Naive thymus-derived CD8-positive, alpha-beta T cell (primary cell): Measurements from ENCODE around the gene DPH2. TPM values are rescaled to one million over a fixed set of nuclear protein-coding genes. Genes with fewer than 3 reads are reported as not detected.

Experiments
- ATAC-seq, 2 donors: fragments of 150-1000 bp; cut with Tn5 transposase in 1 of 2; sonication (Bioruptor Pico), chemical (Tn5 transposase) in 1 of 2; 1 replicate in 1 of 2; 2 replicates in 1 of 2; pipeline ENCODE4 v1.10.0; 2021; ENCODE audit warnings: mild to moderate bottlenecking in 2 of 2, moderate library complexity in 2 of 2
- POLR2A ChIA-PET: fragments of 350-600 bp; sonication (Branson Sonifier 250); formaldehyde crosslinking; loops from one replicate; lab custom pipeline; 2021; ENCODE audit warnings: antibody characterized with exemption; lab: Charles Lee
- DNase-seq, 10 donors: peaks; one replicate each; pipeline versions ENCODE4 v3.0.0 to v3.0.0-alpha.2; 2020 to 2022
- H3K27ac Mint-ChIP-seq, 10 donors: one replicate each; pipeline ENCODE4 v1.8.0; 2020 to 2022; ENCODE audit warnings: mild to moderate bottlenecking in 10 of 10, mixed read lengths in 10 of 10, moderate library complexity in 4 of 10, inconsistent platforms in 1 of 10
- H3K27me3 Mint-ChIP-seq, 5 donors: one replicate each; pipeline ENCODE4 v1.8.0; 2021 to 2022; ENCODE audit warnings: mixed read lengths in 5 of 5
- H3K36me3 Mint-ChIP-seq, 3 donors: one replicate each; pipeline ENCODE4 v1.8.0; 2020 to 2022; ENCODE audit warnings: mixed read lengths in 3 of 3, mild to moderate bottlenecking in 2 of 3, inconsistent platforms in 1 of 3
- H3K4me1 Mint-ChIP-seq, 4 donors: one replicate each; pipeline ENCODE4 v1.8.0; 2021 to 2022; ENCODE audit warnings: mixed read lengths in 4 of 4
- H3K4me3 Mint-ChIP-seq, 10 donors: one replicate each; pipeline ENCODE4 v1.8.0; 2020 to 2022; ENCODE audit warnings: mild to moderate bottlenecking in 10 of 10, mixed read lengths in 10 of 10, moderate library complexity in 6 of 10, inconsistent platforms in 1 of 10
- H3K9me3 Mint-ChIP-seq, 9 donors: one replicate each; pipeline ENCODE4 v1.8.0; 2020 to 2022; ENCODE audit warnings: mixed read lengths in 9 of 9, mild to moderate bottlenecking in 3 of 9, inconsistent platforms in 1 of 9, moderate library complexity in 1 of 9
- polyA plus RNA-seq, 3 donors: library from polyadenylated mRNA; unstranded; fragments of 300-500 nt; fragmentation: Illumina TruSeq; gene quantifications; one replicate each; pipeline ENCODE4 v1.2.3, GENCODE V29; 2021
- total RNA-seq, 8 experiments: library from RNA in 2 of 8; stranded (reverse) in 2 of 8; gene quantifications; one replicate each; pipeline ENCODE4 v1.2.3 and lab custom pipeline; 2021 to 2026

DPH2 gene
- total and polyA plus RNA-seq, 5 experiments from 2014 or later, result 30.2 to 40.4 (median 35.7) TPM

DNA sequence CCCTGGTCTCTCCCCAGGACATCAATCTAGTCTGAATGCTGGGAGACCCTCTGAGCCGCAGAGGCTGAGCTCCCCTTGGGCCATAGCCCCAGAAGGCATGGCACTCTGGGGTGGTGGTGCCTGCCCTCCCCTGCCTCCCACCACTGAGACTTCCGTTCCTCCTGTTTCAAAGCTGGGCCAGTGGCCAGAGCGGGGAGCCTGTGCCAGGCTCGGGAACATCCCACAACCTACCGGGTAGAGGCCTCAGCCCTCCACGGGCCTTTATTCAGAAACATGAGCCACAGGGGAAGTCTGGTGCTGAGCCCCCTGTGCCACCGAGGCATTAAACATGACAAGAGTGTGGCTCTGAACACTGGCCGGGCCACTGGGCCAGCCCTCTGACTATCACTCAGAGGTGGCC lies 29.6 kb downstream of the DPH2 start:
- Mint-ChIP-seq H3K4me1 (peaks cover 0 to 4% (median 0%) of the 10 kb centered on the region in 4 donors), H3K27me3 (peaks cover 0 to 2% (median 0%) of the 10 kb centered on the region in 5 donors), H3K36me3 (no peaks in the 10 kb centered on the region), H3K4me3 (no peak overlapping the region), H3K9me3 (no peaks in the 10 kb centered on the region), H3K27ac (no peak overlapping the region)
- POLR2A ChIA-PET, result interaction anchor here (1.2 kb wide), 1 partner anchor 24 kb away, joined by 9 read pairs; the partner anchor contains the start of gene ATP6V0B
- no peak for DNase-seq
- no peak for ATAC-seq

DNA sequence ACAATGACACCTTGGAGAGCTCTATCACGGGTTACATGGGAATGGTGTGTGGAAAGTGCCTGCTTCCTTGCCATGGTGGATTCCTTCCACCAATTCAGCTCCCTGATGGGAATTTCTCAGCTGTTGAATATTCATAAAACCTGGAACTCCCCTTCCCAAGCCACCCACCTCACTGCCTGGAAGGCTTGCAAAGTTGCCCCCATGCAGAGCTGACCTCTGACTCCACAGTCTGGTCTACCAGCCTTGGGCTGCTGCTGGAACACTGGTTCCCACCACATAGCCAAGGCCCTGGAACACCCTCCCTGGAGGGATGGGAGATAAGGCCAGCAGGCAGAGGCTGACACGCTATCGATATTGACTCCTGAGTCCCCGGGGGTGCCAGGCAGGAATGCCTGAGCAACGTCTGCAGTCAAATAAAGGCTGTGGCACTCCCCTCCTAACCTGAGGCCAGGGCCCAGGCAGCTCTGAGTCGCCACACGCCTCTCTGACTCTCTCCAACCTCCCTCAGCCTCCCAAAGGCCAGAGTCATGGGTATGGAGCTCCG lies 30.4 kb downstream of the DPH2 start:
- peaks cover 0 to 2% (median 0%) of the 10 kb centered on the region in 5 donors for H3K27me3 Mint-ChIP-seq
- H3K4me3 Mint-ChIP-seq, result no peak overlapping the region
- peaks cover 0 to 2% (median 0%) of the 10 kb centered on the region in 4 donors for H3K4me1 Mint-ChIP-seq
- no peaks in the 10 kb centered on the region for H3K36me3 Mint-ChIP-seq
- DNase-seq (no peak), ATAC-seq (no peak)
- POLR2A ChIA-PET, result interaction anchor here (1.2 kb wide), 1 partner anchor 25 kb away, joined by 9 read pairs; the partner anchor contains the start of gene ATP6V0B
- no peak overlapping the region for H3K27ac Mint-ChIP-seq
- no peaks in the 10 kb centered on the region for H3K9me3 Mint-ChIP-seq

DNA sequence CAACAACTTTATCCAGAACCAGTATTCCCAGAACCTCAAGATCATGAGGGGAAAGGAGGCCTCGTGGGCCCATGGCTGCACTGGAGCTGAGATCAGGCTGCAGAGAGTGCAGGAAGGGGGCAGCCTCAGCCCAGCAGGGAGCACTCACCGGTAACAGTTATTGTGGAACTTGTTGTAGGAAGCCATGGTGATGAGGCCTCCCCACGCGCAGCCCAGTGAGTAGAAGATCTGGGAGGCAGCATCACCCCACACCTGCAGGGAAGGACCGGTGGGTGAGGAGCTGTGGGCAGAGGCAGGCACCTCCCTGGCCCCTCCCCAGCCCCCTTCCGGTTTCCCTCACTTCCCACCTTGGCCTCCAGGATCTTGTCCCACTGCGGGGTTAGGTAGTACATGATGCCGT lies 32.4 kb downstream of the DPH2 start:
- Mint-ChIP-seq H3K27ac (peak overlapping the region in 1 of 10 donors; percentile 49), H3K36me3 (no peaks in the 10 kb centered on the region), H3K4me1 (peaks cover 0 to 2% (median 0%) of the 10 kb centered on the region in 4 donors), H3K9me3 (no peaks in the 10 kb centered on the region), H3K4me3 (no peak overlapping the region), H3K27me3 (no peaks in the 10 kb centered on the region)
- POLR2A ChIA-PET, result no interaction called here
- ATAC-seq (no peak), DNase-seq (no peak)

GRCh38 chr1:44002606-44003157 lies 32.9 kb downstream of the DPH2 start:
- H3K27ac Mint-ChIP-seq, result no peak overlapping the region

DNA sequence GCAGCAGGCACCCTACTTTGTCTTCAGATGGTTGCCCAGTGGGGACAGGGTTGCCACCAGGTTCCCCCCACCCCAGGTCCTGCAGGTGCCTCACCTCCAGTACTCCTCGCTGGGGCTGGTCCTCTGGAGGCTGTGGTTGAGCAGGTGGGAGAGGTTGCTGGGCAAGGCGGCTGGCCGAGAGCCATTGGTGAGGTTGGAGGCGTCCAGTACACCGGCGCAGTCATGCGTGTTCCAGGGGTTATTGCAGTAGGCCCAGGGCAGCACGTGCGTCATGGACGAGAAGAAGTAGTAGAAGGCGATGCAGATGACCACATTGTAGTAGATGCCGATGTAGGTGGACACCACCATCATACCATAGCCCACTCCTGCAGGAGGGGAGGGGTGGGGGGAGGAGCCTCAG lies 38.4 kb downstream of the DPH2 start:
- DNase-seq, result no peak
- Mint-ChIP-seq H3K27me3 (no peaks in the 10 kb centered on the region), H3K27ac (peak overlapping the region in 1 of 10 donors; percentile 23), H3K4me1 (peaks cover 3 to 13% (median 8%) of the 10 kb centered on the region in 4 donors), H3K9me3 (no peaks in the 10 kb centered on the region), H3K4me3 (no peak overlapping the region), H3K36me3 (no peaks in the 10 kb centered on the region)
- no peak for ATAC-seq
- POLR2A ChIA-PET, result no interaction called here

More at GRCh38 chr1:44002606-44003157, 32.9 kb downstream of the DPH2 start:
- peaks cover 0 to 2% (median 0%) of the 10 kb centered on the region in 4 donors for H3K4me1 Mint-ChIP-seq
- H3K4me3 Mint-ChIP-seq, result no peak overlapping the region
- POLR2A ChIA-PET, result no interaction called here
- ATAC-seq, result no peak
- H3K27me3 Mint-ChIP-seq, result no peaks in the 10 kb centered on the region
- DNase-seq, result no peak
- no peaks in the 10 kb centered on the region for H3K9me3 Mint-ChIP-seq
- no peaks in the 10 kb centered on the region for H3K36me3 Mint-ChIP-seq

DNA sequence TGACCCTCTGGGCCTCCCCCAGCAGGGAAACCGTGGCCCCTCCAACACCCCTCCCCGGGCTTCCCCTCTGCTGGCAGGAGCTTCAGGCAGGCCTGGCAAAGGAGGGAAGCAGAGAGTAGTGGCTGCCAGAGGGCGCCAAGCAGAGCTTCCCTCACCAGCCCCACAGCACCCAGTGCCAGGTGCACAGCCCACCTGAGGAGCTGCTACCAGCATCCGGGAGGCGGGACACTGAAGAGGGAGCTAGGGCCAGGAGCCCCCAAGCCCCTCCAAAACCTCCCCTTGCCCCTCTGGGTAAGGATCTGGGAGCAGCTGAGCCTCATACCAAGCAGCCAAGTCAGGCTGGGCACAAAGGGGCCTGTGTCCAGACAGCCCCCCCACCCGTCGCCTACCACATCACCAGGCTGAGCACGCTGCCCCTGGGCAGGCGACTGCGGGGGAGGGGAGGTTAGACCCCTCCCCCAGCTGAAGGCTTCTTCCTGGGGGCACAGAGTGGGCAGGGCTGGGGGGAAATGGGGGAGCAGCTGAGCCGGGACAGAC lies 41.2 kb downstream of the DPH2 start:
- ATAC-seq (no peak), DNase-seq (no peak)
- Mint-ChIP-seq H3K9me3 (no peaks in the 10 kb centered on the region), H3K36me3 (no peaks in the 10 kb centered on the region), H3K27ac (no peak overlapping the region), H3K4me3 (no peak overlapping the region), H3K27me3 (no peaks in the 10 kb centered on the region), H3K4me1 (peaks cover 10 to 25% (median 17%) of the 10 kb centered on the region in 4 donors)
- POLR2A ChIA-PET, result no interaction called here

DNA sequence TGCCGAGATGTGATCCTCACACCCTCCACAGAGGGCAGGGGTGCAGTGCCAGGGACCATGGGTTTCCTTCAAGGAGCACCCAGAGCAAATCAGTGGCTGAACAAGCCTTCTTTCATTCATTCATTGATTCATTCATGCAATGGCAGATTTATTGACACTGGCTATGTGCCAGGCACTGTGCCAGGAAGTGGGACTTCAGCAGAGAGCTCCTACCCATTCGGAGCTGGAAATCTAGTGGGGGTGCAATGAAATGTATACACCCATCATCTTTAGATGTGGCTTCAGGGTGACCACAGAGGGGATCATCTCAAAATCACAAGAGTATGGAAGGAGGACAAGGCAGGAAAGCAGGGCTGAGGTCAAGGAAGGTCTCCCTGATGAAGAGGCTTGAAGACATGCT lies 42.6 kb downstream of the DPH2 start:
- POLR2A ChIA-PET, result no interaction called here
- Mint-ChIP-seq H3K4me1 (peaks cover 10 to 25% (median 17%) of the 10 kb centered on the region in 4 donors), H3K36me3 (no peaks in the 10 kb centered on the region), H3K27me3 (no peaks in the 10 kb centered on the region), H3K9me3 (no peaks in the 10 kb centered on the region), H3K27ac (peak overlapping the region in 1 of 10 donors; percentile 2), H3K4me3 (peak overlapping the region in 2 of 10 donors; percentile 2 to 10)
- DNase-seq (no peak), ATAC-seq (peak in 1 of 2 donors; percentile 25)

- Mint-ChIP-seq H3K4me1 (peaks cover 10 to 25% (median 17%) of the 10 kb centered on the region in 4 donors), H3K27me3 (no peaks in the 10 kb centered on the region), H3K4me3 (no peak overlapping the region), H3K9me3 (no peaks in the 10 kb centered on the region), H3K36me3 (no peaks in the 10 kb centered on the region), H3K27ac (peak overlapping the region in 2 of 10 donors; percentile 23 to 59)
- POLR2A ChIA-PET, result no interaction called here
- peak in 2 of 10 donors; percentile 11 to 28 for DNase-seq
- ATAC-seq, result peak; percentile 54 to 77
These were observed 43.3 kb downstream of the DPH2 start for GRCh38 chr1:44012941-44013609.

DNA sequence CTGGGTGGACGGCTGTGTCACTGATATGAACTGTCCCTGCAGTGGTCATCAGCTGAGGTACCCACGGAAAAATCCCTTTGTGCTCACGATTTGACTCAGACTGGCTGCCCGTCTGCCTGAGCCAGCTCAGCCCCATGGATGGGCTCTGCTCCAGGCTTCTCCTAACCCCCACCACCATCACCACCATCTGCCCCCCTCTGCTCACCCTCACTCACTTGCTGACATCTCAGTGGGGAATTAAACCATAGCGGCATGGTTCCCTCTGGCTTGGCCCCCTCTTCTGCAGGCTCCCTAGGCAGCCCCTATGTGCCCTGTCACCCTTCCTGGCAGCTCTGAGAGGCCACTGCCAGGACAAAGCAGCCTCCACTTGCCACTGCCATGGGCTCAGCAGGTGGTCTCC lies 44.1 kb downstream of the DPH2 start:
- no peak for DNase-seq
- no peaks in the 10 kb centered on the region for H3K9me3 Mint-ChIP-seq
- POLR2A ChIA-PET, result no interaction called here

GRCh38 chr1:44014365-44015104 lies 44.7 kb downstream of the DPH2 start:
- Mint-ChIP-seq H3K27me3 (no peaks in the 10 kb centered on the region), H3K4me3 (no peak overlapping the region), H3K9me3 (no peaks in the 10 kb centered on the region), H3K4me1 (peaks cover 10 to 25% (median 16%) of the 10 kb centered on the region in 4 donors), H3K36me3 (no peaks in the 10 kb centered on the region), H3K27ac (peak overlapping the region in 3 of 10 donors; percentile 0 to 50 (median 23))
- POLR2A ChIA-PET, result no interaction called here
- no peak for ATAC-seq
- no peak for DNase-seq

More for the DNA sequence above, 44.1 kb downstream of the DPH2 start:
- Mint-ChIP-seq H3K4me3 (peak overlapping the region in 1 of 10 donors; percentile 19), H3K4me1 (peaks cover 10 to 25% (median 16%) of the 10 kb centered on the region in 4 donors), H3K27me3 (no peaks in the 10 kb centered on the region), H3K36me3 (no peaks in the 10 kb centered on the region), H3K27ac (peak overlapping the region in 3 of 10 donors; percentile 23 to 57 (median 52))
- no peak for ATAC-seq

GRCh38 chr1:44015206-44015605 lies 45.4 kb downstream of the DPH2 start:
- Mint-ChIP-seq H3K36me3 (no peaks in the 10 kb centered on the region), H3K27me3 (no peaks in the 10 kb centered on the region), H3K27ac (peak overlapping the region in 2 of 10 donors; percentile 15 to 67), H3K9me3 (no peaks in the 10 kb centered on the region), H3K4me3 (no peak overlapping the region), H3K4me1 (peaks cover 10 to 25% (median 16%) of the 10 kb centered on the region in 4 donors)
- no peak for DNase-seq
- POLR2A ChIA-PET, result no interaction called here
- no peak for ATAC-seq

DNA sequence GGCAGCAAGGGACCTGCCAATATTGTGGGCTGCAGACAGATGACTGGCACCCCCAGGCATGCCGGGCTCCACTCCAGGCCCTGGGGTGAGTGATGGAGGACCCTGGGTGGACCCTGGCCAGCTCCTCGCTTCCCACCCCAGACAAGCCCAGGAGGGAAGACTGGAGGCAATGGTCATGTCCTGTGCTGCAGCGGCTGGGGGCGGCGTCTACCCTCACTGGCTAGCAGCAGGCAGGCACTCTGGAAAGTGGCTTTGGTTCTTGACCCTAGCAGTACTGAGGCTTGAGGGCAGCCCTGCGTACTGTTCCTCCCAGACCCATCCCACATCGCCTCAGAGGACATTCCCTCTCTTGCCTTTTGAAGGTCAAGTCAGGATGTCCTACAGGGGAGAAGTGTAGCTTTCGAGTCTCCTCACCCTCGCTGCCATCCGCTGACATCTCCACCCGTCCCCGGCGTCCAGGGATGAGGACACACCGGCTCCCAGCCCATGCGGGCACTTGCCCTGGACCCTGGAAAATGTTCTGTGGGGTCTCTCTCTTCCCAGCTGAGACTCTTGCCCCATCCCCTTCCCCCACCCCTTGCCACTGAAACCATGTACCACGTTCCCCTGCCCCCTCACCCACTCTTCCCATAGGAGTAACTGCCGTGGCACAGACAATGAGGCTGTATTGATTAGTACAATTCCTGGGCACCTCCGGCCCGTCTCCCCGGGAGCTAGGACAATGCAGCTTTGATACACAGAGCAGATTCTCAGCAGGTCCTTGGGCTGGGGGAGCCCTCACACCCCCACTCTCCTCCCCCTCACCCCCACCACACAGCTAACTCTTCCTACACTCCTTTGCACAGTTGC lies 46.5 kb downstream of the DPH2 start:
- Mint-ChIP-seq H3K27ac (peak overlapping the region in 1 of 10 donors; percentile 9), H3K9me3 (no peaks in the 10 kb centered on the region), H3K36me3 (no peaks in the 10 kb centered on the region), H3K27me3 (no peaks in the 10 kb centered on the region), H3K4me1 (peaks cover 10 to 25% (median 16%) of the 10 kb centered on the region in 4 donors), H3K4me3 (no peak overlapping the region)
- DNase-seq, result no peak
- ATAC-seq, result no peak
- POLR2A ChIA-PET, result no interaction called here
